HepG2 (cell line): ENCODE data around the gene PRUNE1. TPM values are rescaled to one million over a fixed set of nuclear protein-coding genes. Genes with fewer than 3 reads are reported as not detected.

Experiments
- ARID3A ChIP-seq: IDR thresholded peaks from 2 replicates; pipeline ENCODE4 v1.6.1; 2012; ENCODE audit warnings: low read depth, low read length, improper control_type of control experiment
- ETV5 ChIP-seq: IDR thresholded peaks from 2 replicates; pipeline ENCODE4 v1.6.1; 2018; ENCODE audit warnings: missing biosample characterization, missing genetic modification reagents, inconsistent platforms, borderline replicate concordance
- NFKBIZ ChIP-seq: IDR thresholded peaks from 2 replicates; pipeline ENCODE4 v1.6.1; 2018; ENCODE audit warnings: missing genetic modification reagents, missing compliant biosample characterization
- POLR2AphosphoS5 ChIP-seq: IDR thresholded peaks from 2 replicates; pipeline ENCODE4 v1.6.1; 2012; ENCODE audit warnings: low read depth, low read length
- RORA ChIP-seq: sonication (generic); formaldehyde crosslinking; IDR thresholded peaks from 2 replicates; pipeline ENCODE4 v1.5.0; 2020; ENCODE audit warnings: mild to moderate bottlenecking, missing genetic modification reagents, moderate library complexity
- SPEN ChIP-seq: sonication (generic); formaldehyde crosslinking; IDR thresholded peaks from 2 replicates; pipeline ENCODE4 v1.5.1; 2020; ENCODE audit warnings: low read depth, mild to moderate bottlenecking, missing genetic modification reagents
- STAT5B ChIP-seq: sonication (generic); formaldehyde crosslinking; IDR thresholded peaks from 2 replicates; pipeline ENCODE4 v1.4.0; 2020; ENCODE audit warnings: missing genetic modification reagents
- ZFP82 ChIP-seq: sonication (generic); formaldehyde crosslinking; IDR thresholded peaks from 2 replicates; pipeline ENCODE4 v1.5.1; 2020; ENCODE audit warnings: mild to moderate bottlenecking, missing genetic modification reagents, borderline replicate concordance
- ZHX2 ChIP-seq, 2 experiments: sonication (generic) in 1 of 2; formaldehyde crosslinking in 1 of 2; IDR thresholded peaks; 2 replicates each; pipeline versions ENCODE4 v1.6.1 to v1.9.0; 2014 to 2022; ENCODE audit warnings: antibody characterized with exemption in 1 of 2, borderline replicate concordance in 1 of 2, inconsistent platforms in 1 of 2, low read depth in 1 of 2, missing genetic modification reagents in 1 of 2
- ZNF3 ChIP-seq: IDR thresholded peaks from 2 replicates; pipeline ENCODE4 v1.7.0; 2017; ENCODE audit warnings: inconsistent platforms
- ZNF407 ChIP-seq: sonication (generic); formaldehyde crosslinking; IDR thresholded peaks from one replicate; pipeline ENCODE4 v1.5.1; 2020; ENCODE audit warnings: mild to moderate bottlenecking, missing genetic modification reagents; ENCODE audit errors: not compliant biosample characterization
- ZNF740 ChIP-seq: sonication (generic); formaldehyde crosslinking; IDR thresholded peaks from 2 replicates; pipeline ENCODE4 v1.4.0; 2020; ENCODE audit warnings: missing genetic modification reagents
- ZNF775 ChIP-seq: sonication (generic); formaldehyde crosslinking; IDR thresholded peaks from 2 replicates; pipeline ENCODE4 v1.4.0; 2020; ENCODE audit warnings: missing genetic modification reagents, mild to moderate bottlenecking, moderate library complexity, borderline replicate concordance
- ZSCAN31 ChIP-seq: sonication (generic); formaldehyde crosslinking; IDR thresholded peaks from 2 replicates; pipeline ENCODE4 v1.5.0; 2020; ENCODE audit warnings: low read depth, mild to moderate bottlenecking, missing genetic modification reagents
- polyA plus RNA-seq, 8 experiments: library from polyadenylated mRNA; depleted of rRNA in 3 of 8; stranded (reverse) in 7 of 8; unstranded in 1 of 8; fragments of >200 nt; fragmentation: Illumina TruSeq in 4 of 8; extraction: Trizol in 4 of 8; gene quantifications; 2 replicates each; pipeline versions ENCODE4 v1.2.1 to v1.2.3, GENCODE V29; 2011 to 2016; ENCODE audit warnings: low read depth in 4 of 8, missing spikeins in 1 of 8, mixed read lengths in 1 of 8; ENCODE audit not compliant: insufficient read depth in 1 of 8
- total RNA-seq, 5 experiments: library from RNA; depleted of rRNA; stranded (reverse); fragments of >200 nt; fragmentation: Illumina TruSeq; extraction: Trizol; gene quantifications; 2 replicates each; pipeline ENCODE4 v1.2.3, GENCODE V29; 2016; ENCODE audit warnings: low read depth in 1 of 5

Gene PRUNE1
- total and polyA plus RNA-seq, 2 of the 13 experiments (the other 11 are each of a cell fraction or from before 2014, with no cell fraction given), result 19.0 to 31.9 TPM

DNA sequence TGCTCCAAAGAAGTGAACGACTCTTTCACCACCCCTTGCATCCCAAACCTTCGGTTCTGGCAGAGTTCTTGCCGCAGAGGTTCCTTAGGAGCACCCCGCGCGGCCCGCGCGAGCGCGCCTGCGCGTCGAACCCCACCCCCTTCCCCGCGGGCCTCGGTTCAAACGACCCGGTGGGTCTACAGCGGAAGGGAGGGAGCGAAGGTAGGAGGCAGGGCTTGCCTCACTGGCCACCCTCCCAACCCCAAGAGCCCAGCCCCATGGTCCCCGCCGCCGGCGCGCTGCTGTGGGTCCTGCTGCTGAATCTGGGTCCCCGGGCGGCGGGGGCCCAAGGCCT, 39.3 kb downstream of the PRUNE1 start, which contains the start of gene C1orf56 (continued):
- TF ChIP-seq ARID3A (no peak), ZFP82 (CRISPR knock-in tag) (no peak), RORA (no peak), ZNF3 (no peak), ZNF740 (CRISPR knock-in tag) (no peak), POLR2AphosphoS5 (peak; percentile 65), NFKBIZ (CRISPR knock-in tag) (no peak), ZNF775 (no peak), STAT5B (CRISPR knock-in tag) (no peak), ETV5 (CRISPR knock-in tag) (peak; percentile 59), ZNF407 (CRISPR knock-in tag) (no peak), SPEN (CRISPR knock-in tag) (no peak; the same call in none of the 2 replicates), ZSCAN31 (0 out of 2 replicates have a peak, but pooled peaks have one; percentile 20), ZHX2 (IDR thresholded peaks at IDR 0.05; ENCODE audit: low read depth) (no peak), ZHX2 (CRISPR knock-in tag; IDR thresholded peaks at IDR 0.05; ENCODE audit: borderline replicate concordance) (no peak)
